K562 (cell line): ENCODE data around the gene PMM1. TPM values are rescaled to one million over a fixed set of nuclear protein-coding genes. Genes with fewer than 3 reads are reported as not detected.

Experiments
- ATAC-seq: fragments of 200-7000 bp; cut with Tn5 transposase; 3 replicates; pipeline ENCODE4 v1.9.1; 2020; ENCODE audit warnings: moderate library complexity
- BruUV-seq: library from RNA; stranded (reverse); fragments of 400-500 nt; replicated peaks from 2 replicates; lab custom pipeline; 2021; lab: Mats Ljungman, UMichigan
- CTCF ChIA-PET: fragments of 300-600 bp; formaldehyde crosslinking; extraction: SDS; loops from one replicate; lab custom pipeline; 2021; ENCODE audit warnings: low intra/inter-chr PET ratio; lab: Yijun Ruan, JAX
- POLR2A ChIA-PET: fragments of 300-600, 350-650 bp; sonication (Branson Sonifier 250); formaldehyde crosslinking; extraction: SDS; loops from one replicate; lab custom pipeline; 2021; ENCODE audit warnings: antibody characterized with exemption, inconsistent platforms; lab: Yijun Ruan, JAX
- DNase-seq, 4 experiments: peaks; one replicate each; pipeline versions ENCODE4 v3.0.0 to v3.0.0-alpha.2; 2011 to 2018; ENCODE audit warnings: low spot score in 3 of 4, mixed read lengths in 3 of 4; ENCODE audit errors: extremely low read depth in 1 of 4
- FAIRE-seq: peaks from 2 replicates; lab custom pipeline; 2011; peaks lifted over from hg19 to GRCh38; lab: Jason Lieb, UNC
- H2AFZ ChIP-seq: 2 replicates; pipeline ENCODE4 v1.6.0; 2011; ENCODE audit warnings: low read depth, low read length, control low read depth, inconsistent platforms
- H3K27ac ChIP-seq: fragments of 200-600 bp; 3 replicates; pipeline ENCODE4 v1.8.0; 2011; ENCODE audit warnings: low read depth, mild to moderate bottlenecking, control low read depth, inconsistent platforms, low read length, moderate library complexity, mixed read lengths; ENCODE audit errors: extremely low read depth
- H3K27me3 ChIP-seq, 2 experiments: fragments of 300-600 bp in 1 of 2; 2 replicates in 1 of 2; 3 replicates in 1 of 2; pipeline versions ENCODE4 v1.6.0 to v1.8.0; 2011; ENCODE audit warnings: inconsistent platforms in 2 of 2, low read length in 2 of 2, mild to moderate bottlenecking in 1 of 2, mixed read lengths in 1 of 2, moderate library complexity in 1 of 2; ENCODE audit not compliant: control insufficient read depth in 2 of 2, insufficient read depth in 2 of 2
- H3K36me3 ChIP-seq: fragments of 300-600 bp; 3 replicates; pipeline ENCODE4 v1.8.0; 2011; ENCODE audit warnings: mild to moderate bottlenecking, low read length, inconsistent platforms; ENCODE audit not compliant: control insufficient read depth, insufficient read depth
- H3K4me1 ChIP-seq, 2 experiments: fragments of 200-600 bp in 1 of 2; replicated peaks in 1 of 2; 2 replicates in 1 of 2; 3 replicates in 1 of 2; pipeline versions ENCODE4 v1.5.1 to v1.8.0; 2011; ENCODE audit warnings: inconsistent platforms in 2 of 2, low read length in 2 of 2, mild to moderate bottlenecking in 1 of 2, mixed read lengths in 1 of 2, moderate library complexity in 1 of 2; ENCODE audit not compliant: control insufficient read depth in 2 of 2, insufficient read depth in 2 of 2
- H3K4me2 ChIP-seq: 2 replicates; pipeline ENCODE4 v1.6.1; 2011; ENCODE audit warnings: low read length, control low read depth, inconsistent platforms, mixed read lengths; ENCODE audit not compliant: insufficient read depth
- H3K4me3 ChIP-seq: fragments of 200-600 bp; sonication (generic), shearing (Covaris generic); 2 replicates; pipeline ENCODE4 v1.5.1; 2016; ENCODE audit warnings: control low read depth, inconsistent platforms
- H3K79me2 ChIP-seq: fragments of 200-600 bp; 3 replicates; pipeline ENCODE4 v1.8.0; 2011; ENCODE audit warnings: low read length, inconsistent platforms; ENCODE audit not compliant: control insufficient read depth, insufficient read depth
- H3K9ac ChIP-seq, 2 experiments: 2 replicates each; pipeline versions ENCODE4 v1.6.0 to v1.6.1; 2011; ENCODE audit warnings: low read depth in 2 of 2, low read length in 2 of 2, control low read depth in 1 of 2, inconsistent platforms in 1 of 2, mild to moderate bottlenecking in 1 of 2, mixed read lengths in 1 of 2; ENCODE audit not compliant: insufficient read depth in 1 of 2
- H3K9me1 ChIP-seq: one replicate; pipeline ENCODE4 v1.6.0; 2011; ENCODE audit warnings: inconsistent platforms, mild to moderate bottlenecking, low read length, moderate library complexity; ENCODE audit not compliant: control insufficient read depth, insufficient read depth
- H3K9me3 ChIP-seq: replicated peaks from 2 replicates; pipeline ENCODE4 v1.5.1; 2011; ENCODE audit warnings: low read depth, low read length, inconsistent platforms; ENCODE audit not compliant: control insufficient read depth, insufficient read depth
- H4K20me1 ChIP-seq: replicated peaks from 2 replicates; pipeline ENCODE4 v1.6.1; 2011; ENCODE audit warnings: low read length, inconsistent platforms, mixed read lengths; ENCODE audit not compliant: control insufficient read depth, insufficient read depth
- CBX2 ChIP-seq: fragments of 200-600 bp; sonication (generic); IDR thresholded peaks from one replicate; pipeline ENCODE4 v1.6.1; 2012; ENCODE audit warnings: mild to moderate bottlenecking, low read length, inconsistent platforms; ENCODE audit not compliant: insufficient read depth, poor library complexity, severe bottlenecking
- EP400 ChIP-seq: fragments of 450-650 bp; IDR thresholded peaks from 2 replicates; pipeline ENCODE4 v1.6.1; 2017; ENCODE audit warnings: antibody characterized with exemption, mild to moderate bottlenecking, moderate library complexity
- FIP1L1 ChIP-seq: fragments of 200-400 bp; formaldehyde crosslinking; IDR thresholded peaks from 2 replicates; pipeline ENCODE4 v1.6.1; 2018; ENCODE audit warnings: mild to moderate bottlenecking, low read depth, low read length; ENCODE audit not compliant: poor library complexity, severe bottlenecking
- GTF2A2 ChIP-seq: IDR thresholded peaks from 2 replicates; pipeline ENCODE4 v1.6.1; 2016; ENCODE audit warnings: mild to moderate bottlenecking, missing genetic modification characterization, missing compliant biosample characterization
- MAZ ChIP-seq, 2 experiments: fragments of 450-650 bp in 1 of 2; sonication (generic) in 1 of 2; formaldehyde crosslinking; IDR thresholded peaks in 1 of 2; conservative IDR thresholded peaks in 1 of 2; 2 replicates each; pipeline versions ENCODE4 v1.4.0 to v1.5.0; 2020; ENCODE audit warnings: mild to moderate bottlenecking in 1 of 2, missing genetic modification reagents in 1 of 2
- PPARD ChIP-seq: fragments of 250-450 bp; sonication (Bioruptor Pico); IDR thresholded peaks from 2 replicates; pipeline ENCODE4 v1.8.0; 2022; ENCODE audit warnings: inconsistent platforms, mild to moderate bottlenecking, moderate library complexity
- RBBP5 ChIP-seq: fragments of 200-600 bp; sonication (generic); IDR thresholded peaks from 2 replicates; pipeline ENCODE4 v1.6.1; 2012; ENCODE audit warnings: borderline replicate concordance, mild to moderate bottlenecking, low read length, control low read depth, inconsistent platforms; ENCODE audit not compliant: insufficient read depth, poor library complexity, severe bottlenecking
- ZFPM2 ChIP-seq: fragments of 250-450 bp; sonication (Bioruptor Pico); IDR thresholded peaks from 2 replicates; pipeline ENCODE4 v1.5.1; 2022; ENCODE audit warnings: mild to moderate bottlenecking
- ZNF24 ChIP-seq: fragments of 450-650 bp; IDR thresholded peaks from 2 replicates; pipeline ENCODE4 v1.6.1; 2016
- ZNF282 ChIP-seq: sonication (generic); formaldehyde crosslinking; IDR thresholded peaks from 2 replicates; pipeline ENCODE4 v1.8.1; 2023; ENCODE audit warnings: missing genetic modification reagents
- ZNF347 ChIP-seq: fragments of 450-650 bp; formaldehyde crosslinking; IDR thresholded peaks from 2 replicates; pipeline ENCODE4 v1.4.0; 2020; ENCODE audit warnings: low read depth, mild to moderate bottlenecking, moderate library complexity
- ZNF764 ChIP-seq: fragments of 250-450 bp; sonication (Bioruptor Pico); IDR thresholded peaks from 2 replicates; pipeline ENCODE4 v1.4.0; 2020; ENCODE audit warnings: low read depth, mild to moderate bottlenecking, moderate library complexity
- WGBS: fragments of 100-300 bp; shearing (Covaris generic); methylation state at CpG from one replicate; pipeline ENCODE4 v1.1.6; 2016; ENCODE audit warnings: low coverage, mixed read lengths; ENCODE audit not compliant: insufficient coverage; ENCODE audit errors: missing lambda C conversion rate; 5-methylcytosine and 5-hydroxymethylcytosine counted together
- in situ Hi-C: fragments of 300-500 bp; cut with MboI; formaldehyde crosslinking; loops from 4 replicates; pipeline ENCODE4 v1.15.0; 2018; ENCODE audit warnings: inconsistent platforms, mixed read lengths
- intact Hi-C: fragments of 100-400 bp; cut with micrococcal nuclease; formaldehyde crosslinking; loops from 2 replicates; pipeline ENCODE4 v1.14.2; 2022
- polyA plus RNA-seq, 8 experiments: library from polyadenylated mRNA; depleted of rRNA in 4 of 8; stranded (reverse) in 5 of 8; unstranded in 3 of 8; fragments of >200 nt; fragmentation: Nextera tagmentation in 2 of 8; fragmentation: Illumina TruSeq in 1 of 8; extraction: Ambion mirVana in 2 of 8; extraction: Trizol in 1 of 8; gene quantifications; 2 replicates each; pipeline versions ENCODE4 v1.2.1 to v1.2.3, GENCODE V29; 2011 to 2014; ENCODE audit warnings: inconsistent platforms in 1 of 8, missing spikeins in 1 of 8
- total RNA-seq, 7 experiments: library from RNA; depleted of rRNA in 6 of 7; stranded (reverse); fragments of >200 nt in 6 of 7; fragmentation: Illumina TruSeq in 2 of 7; extraction: Trizol in 2 of 7; gene quantifications; 2 replicates each; pipeline versions ENCODE4 v1.2.1 to v1.2.3, GENCODE V29; 2011 to 2021; ENCODE audit warnings: low replicate concordance in 1 of 7
- TF ChIP-seq, protein P1 (sequence below): IDR thresholded peaks from 2 replicates; pipeline ENCODE4 v1.6.1; 2011; ENCODE audit warnings: borderline replicate concordance, low read depth, mild to moderate bottlenecking, moderate library complexity, low read length; ENCODE audit not compliant: insufficient read depth, poor library complexity, severe bottlenecking
- TF ChIP-seq, protein P2 (sequence below): sonication (generic); formaldehyde crosslinking; IDR thresholded peaks from 2 replicates; pipeline ENCODE4 v1.8.0; 2022; ENCODE audit warnings: mild to moderate bottlenecking, missing genetic modification reagents
- TF ChIP-seq, protein P3 (sequence below): fragments of 250-450 bp; sonication (Bioruptor Pico); IDR thresholded peaks from 2 replicates; pipeline ENCODE4 v1.8.0; 2022; ENCODE audit warnings: inconsistent platforms

PMM1 gene
- total and polyA plus RNA-seq, 9 of the 15 experiments (the other 6 are each of a cell fraction or from before 2014, with no cell fraction given) = 10.2 to 31.7 (median 20.3) TPM

DNA sequence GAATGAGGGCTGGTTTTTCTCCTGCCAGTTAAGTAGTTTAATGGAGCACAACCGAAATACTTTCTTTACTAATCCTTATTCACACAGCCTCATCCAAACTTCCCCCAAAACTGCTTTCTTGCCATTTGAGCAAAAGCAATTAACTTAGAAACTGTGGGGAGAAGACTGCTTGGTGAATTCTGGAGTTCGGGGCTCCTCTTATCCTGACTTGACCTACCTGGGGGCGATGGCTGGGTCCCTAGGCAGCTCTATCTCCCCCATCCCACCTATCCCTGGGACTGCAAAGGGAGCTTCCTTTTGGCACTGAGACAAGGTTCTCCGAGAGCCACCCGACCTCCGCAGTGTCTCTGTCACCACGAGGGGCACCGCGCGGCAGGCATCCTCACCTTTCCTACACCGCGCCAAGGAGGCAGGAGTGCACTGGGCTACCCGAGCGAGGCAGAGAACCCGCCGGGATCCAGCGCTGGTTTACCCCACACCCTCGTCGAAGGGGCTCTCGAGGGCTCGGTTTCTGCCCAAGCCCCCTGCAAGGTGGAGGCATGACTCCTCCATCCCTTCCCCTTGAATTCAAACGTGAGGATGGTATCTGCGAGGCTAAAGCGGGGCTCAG, 30.4 kb upstream of the PMM1 start:
- Histone ChIP-seq H3K9ac (peak overlapping the region; percentile 94 to 99), H3K27me3 (no peaks in the 10 kb centered on the region), H3K4me2 (peak overlapping the region; percentile 89), H3K9me1 (no peaks in the 10 kb centered on the region), H3K4me1 (peaks cover 13 to 17% of the 10 kb centered on the region in 2 experiments; a peak in 4 of 5 replicates), H3K79me2 (peaks cover 76% of the 10 kb centered on the region), H3K27ac (peak overlapping the region; percentile 86), H3K4me3 (peak overlapping the region; percentile 92), H3K36me3 (peaks cover 27% of the 10 kb centered on the region), H3K9me3 (no peaks in the 10 kb centered on the region), H2AFZ (peak overlapping the region; percentile 72), H4K20me1 (no peaks in the 10 kb centered on the region; the same call in 1 of the 2 replicates)
- FAIRE-seq (no peak), DNase-seq (peak in 2 of 4 experiments; percentile 23 to 46), ATAC-seq (peak; percentile 69)
- POLR2A ChIA-PET = interaction anchor here (0.5 to 2.1 kb wide), 8 partner anchors 12 to 625 kb away, joined by 3 to 6 read pairs (median 4); partner anchors contain the start of genes PMM1 and POLR3H
- intact Hi-C loops (no loop called here), in situ Hi-C loops (no loop called here)
- no TSS peak for BruUV-seq
- CTCF ChIA-PET = interaction anchor here (0.6 to 1.4 kb wide), 2 partner anchors 33 to 66 kb away, joined by 3 to 4 read pairs; no protein-coding TSS in a partner anchor
- 1% methylated on average over 24 of the region's 24 CpGs for WGBS
- TF ChIP-seq, protein P1, sequence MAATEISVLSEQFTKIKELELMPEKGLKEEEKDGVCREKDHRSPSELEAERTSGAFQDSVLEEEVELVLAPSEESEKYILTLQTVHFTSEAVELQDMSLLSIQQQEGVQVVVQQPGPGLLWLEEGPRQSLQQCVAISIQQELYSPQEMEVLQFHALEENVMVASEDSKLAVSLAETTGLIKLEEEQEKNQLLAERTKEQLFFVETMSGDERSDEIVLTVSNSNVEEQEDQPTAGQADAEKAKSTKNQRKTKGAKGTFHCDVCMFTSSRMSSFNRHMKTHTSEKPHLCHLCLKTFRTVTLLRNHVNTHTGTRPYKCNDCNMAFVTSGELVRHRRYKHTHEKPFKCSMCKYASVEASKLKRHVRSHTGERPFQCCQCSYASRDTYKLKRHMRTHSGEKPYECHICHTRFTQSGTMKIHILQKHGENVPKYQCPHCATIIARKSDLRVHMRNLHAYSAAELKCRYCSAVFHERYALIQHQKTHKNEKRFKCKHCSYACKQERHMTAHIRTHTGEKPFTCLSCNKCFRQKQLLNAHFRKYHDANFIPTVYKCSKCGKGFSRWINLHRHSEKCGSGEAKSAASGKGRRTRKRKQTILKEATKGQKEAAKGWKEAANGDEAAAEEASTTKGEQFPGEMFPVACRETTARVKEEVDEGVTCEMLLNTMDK = no peak
- TF ChIP-seq ZNF764 (CRISPR knock-in tag) (no peak), FIP1L1 (no peak), RBBP5 (peak; percentile 46), GTF2A2 (tag) (no peak), EP400 (peak; percentile 41; the same call in 1 of the 2 replicates), ZNF24 (no peak), ZFPM2 (no peak), CBX2 (no peak), MAZ (CRISPR knock-in tag; conservative IDR thresholded peaks at IDR 0.05 in 1 of 2, IDR thresholded peaks at IDR 0.05 in 1 of 2) (0 out of 4 replicates have a peak, but pooled peaks of 1 of the 2 experiments have one; percentile 19), ZNF282 (CRISPR knock-in tag) (no peak), PPARD (CRISPR knock-in tag) (no peak), ZNF347 (no peak)
- TF ChIP-seq, protein P2, sequence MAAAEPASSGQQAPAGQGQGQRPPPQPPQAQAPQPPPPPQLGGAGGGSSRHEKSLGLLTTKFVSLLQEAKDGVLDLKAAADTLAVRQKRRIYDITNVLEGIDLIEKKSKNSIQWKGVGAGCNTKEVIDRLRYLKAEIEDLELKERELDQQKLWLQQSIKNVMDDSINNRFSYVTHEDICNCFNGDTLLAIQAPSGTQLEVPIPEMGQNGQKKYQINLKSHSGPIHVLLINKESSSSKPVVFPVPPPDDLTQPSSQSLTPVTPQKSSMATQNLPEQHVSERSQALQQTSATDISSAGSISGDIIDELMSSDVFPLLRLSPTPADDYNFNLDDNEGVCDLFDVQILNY (CRISPR knock-in tag) = no peak
- TF ChIP-seq, protein P3, sequence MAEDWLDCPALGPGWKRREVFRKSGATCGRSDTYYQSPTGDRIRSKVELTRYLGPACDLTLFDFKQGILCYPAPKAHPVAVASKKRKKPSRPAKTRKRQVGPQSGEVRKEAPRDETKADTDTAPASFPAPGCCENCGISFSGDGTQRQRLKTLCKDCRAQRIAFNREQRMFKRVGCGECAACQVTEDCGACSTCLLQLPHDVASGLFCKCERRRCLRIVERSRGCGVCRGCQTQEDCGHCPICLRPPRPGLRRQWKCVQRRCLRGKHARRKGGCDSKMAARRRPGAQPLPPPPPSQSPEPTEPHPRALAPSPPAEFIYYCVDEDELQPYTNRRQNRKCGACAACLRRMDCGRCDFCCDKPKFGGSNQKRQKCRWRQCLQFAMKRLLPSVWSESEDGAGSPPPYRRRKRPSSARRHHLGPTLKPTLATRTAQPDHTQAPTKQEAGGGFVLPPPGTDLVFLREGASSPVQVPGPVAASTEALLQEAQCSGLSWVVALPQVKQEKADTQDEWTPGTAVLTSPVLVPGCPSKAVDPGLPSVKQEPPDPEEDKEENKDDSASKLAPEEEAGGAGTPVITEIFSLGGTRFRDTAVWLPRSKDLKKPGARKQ (CRISPR knock-in tag) = no peak
